GM23338 (cell line): Measurements from ENCODE around the gene UGCG. TPM values are rescaled to one million over a fixed set of nuclear protein-coding genes. Genes with fewer than 3 reads are reported as not detected.

Experiments
- ATAC-seq: fragments of 200-7000 bp; cut with Tn5 transposase; 3 replicates; pipeline ENCODE4 v1.9.1; 2020
- DNase-seq: peaks from one replicate; pipeline ENCODE4 v3.0.0-alpha.2; 2015; ENCODE audit warnings: low spot score
- H2AFZ ChIP-seq: fragments of 200-600 bp; sonication (generic); 2 replicates; pipeline ENCODE4 v1.8.0; 2016; ENCODE audit warnings: antibody characterized with exemption, mild to moderate bottlenecking, moderate library complexity
- H3F3A ChIP-seq: fragments of 200-600 bp; sonication (generic); replicated peaks from 2 replicates; pipeline ENCODE4 v1.8.0; 2017; ENCODE audit warnings: antibody characterized with exemption, mixed run types, low read depth
- H3K27ac ChIP-seq: fragments of 200-600 bp; sonication (generic); 2 replicates; pipeline ENCODE4 v1.6.1; 2016; ENCODE audit warnings: low read depth
- H3K27me3 ChIP-seq: fragments of 200-600 bp; sonication (generic); 2 replicates; pipeline ENCODE4 v1.8.0; 2016; ENCODE audit warnings: mild to moderate bottlenecking, mixed run types, moderate library complexity; ENCODE audit not compliant: insufficient read depth
- H3K36me3 ChIP-seq: fragments of 200-600 bp; sonication (generic); 2 replicates; pipeline ENCODE4 v1.8.0; 2016; ENCODE audit warnings: mild to moderate bottlenecking; ENCODE audit not compliant: insufficient read depth
- H3K4me1 ChIP-seq: fragments of 200-600 bp; sonication (generic); 2 replicates; pipeline ENCODE4 v1.8.0; 2016; ENCODE audit warnings: mild to moderate bottlenecking, moderate library complexity; ENCODE audit not compliant: insufficient read depth
- H3K4me2 ChIP-seq: fragments of 200-600 bp; sonication (generic); 2 replicates; pipeline ENCODE4 v1.7.1; 2017; ENCODE audit warnings: mixed run types
- H3K4me3 ChIP-seq: fragments of 200-600 bp; sonication (generic); 2 replicates; pipeline ENCODE4 v1.6.1; 2016; ENCODE audit warnings: mixed run types
- H3K79me2 ChIP-seq: fragments of 200-600 bp; sonication (generic); replicated peaks from 2 replicates; pipeline ENCODE4 v1.8.0; 2017; ENCODE audit warnings: mild to moderate bottlenecking; ENCODE audit not compliant: insufficient read depth
- H3K9me2 ChIP-seq: fragments of 200-600 bp; sonication (generic); 2 replicates; pipeline ENCODE4 v1.8.0; 2017; ENCODE audit not compliant: insufficient read depth
- H4K20me1 ChIP-seq: fragments of 200-600 bp; sonication (generic); replicated peaks from 2 replicates; pipeline ENCODE4 v1.8.0; 2017; ENCODE audit warnings: mild to moderate bottlenecking; ENCODE audit not compliant: insufficient read depth
- H3K27ac Mint-ChIP-seq: 2 replicates; pipeline ENCODE4 v1.8.0; 2020; ENCODE audit warnings: inconsistent platforms, mild to moderate bottlenecking, moderate library complexity, mixed read lengths
- H3K27me3 Mint-ChIP-seq: 3 replicates; pipeline ENCODE4 v1.8.0; 2022; ENCODE audit warnings: low read depth, mild to moderate bottlenecking, moderate library complexity, mixed read lengths, inconsistent platforms; ENCODE audit not compliant: insufficient read depth, poor library complexity
- H3K36me3 Mint-ChIP-seq: 3 replicates; pipeline ENCODE4 v1.8.0; 2021; ENCODE audit warnings: low read depth, mild to moderate bottlenecking, inconsistent platforms, moderate library complexity, mixed read lengths
- H3K4me1 Mint-ChIP-seq: 3 replicates; pipeline ENCODE4 v1.8.0; 2020; ENCODE audit warnings: mild to moderate bottlenecking, inconsistent platforms, mixed read lengths
- H3K4me3 Mint-ChIP-seq: 3 replicates; pipeline ENCODE4 v1.8.0; 2021; ENCODE audit warnings: moderate library complexity, mild to moderate bottlenecking, inconsistent platforms, mixed read lengths
- H3K9me3 Mint-ChIP-seq: 3 replicates; pipeline ENCODE4 v1.8.0; 2020; ENCODE audit warnings: moderate library complexity, mild to moderate bottlenecking, inconsistent platforms, mixed read lengths
- CTCF ChIP-seq, 2 experiments: fragments of 200-600 bp in 1 of 2; sonication (generic) in 1 of 2; conservative IDR thresholded peaks; 2 replicates each; pipeline versions ENCODE4 v1.5.1 to v1.6.1; 2016 to 2017; ENCODE audit warnings: antibody characterized with exemption in 2 of 2, low read depth in 2 of 2, mild to moderate bottlenecking in 2 of 2, moderate library complexity in 1 of 2
- EZH2 ChIP-seq: fragments of 200-600 bp; sonication (generic); IDR thresholded peaks from one replicate; pipeline ENCODE4 v1.8.0; 2017; ENCODE audit warnings: antibody characterized with exemption, mild to moderate bottlenecking, low read depth; ENCODE audit not compliant: unreplicated experiment
- EZH2phosphoT487 ChIP-seq: fragments of 200-600 bp; sonication (generic); IDR thresholded peaks from one replicate; pipeline ENCODE4 v1.8.1; 2018; ENCODE audit warnings: antibody characterized with exemption; ENCODE audit not compliant: unreplicated experiment
- JUNB ChIP-seq: IDR thresholded peaks from one replicate; pipeline ENCODE4 v1.6.1; 2016; ENCODE audit warnings: antibody characterized with exemption; ENCODE audit not compliant: unreplicated experiment
- NANOG ChIP-seq: IDR thresholded peaks from 2 replicates; pipeline ENCODE4 v1.6.1; 2016; ENCODE audit warnings: antibody characterized with exemption, borderline replicate concordance
- POLR2AphosphoS5 ChIP-seq: IDR thresholded peaks from 2 replicates; pipeline ENCODE4 v1.6.1; 2016; ENCODE audit warnings: antibody characterized with exemption, low read depth
- REST ChIP-seq: IDR thresholded peaks from one replicate; pipeline ENCODE4 v1.6.1; 2018; ENCODE audit warnings: antibody characterized with exemption; ENCODE audit not compliant: unreplicated experiment
- STAT1 ChIP-seq: IDR thresholded peaks from one replicate; pipeline ENCODE4 v1.6.1; 2016; ENCODE audit warnings: antibody characterized with exemption; ENCODE audit not compliant: unreplicated experiment
- ZNF114 ChIP-seq: fragments of 250-450 bp; sonication (Bioruptor Pico); IDR thresholded peaks from 2 replicates; pipeline ENCODE4 v1.5.0; 2020; ENCODE audit warnings: mild to moderate bottlenecking, moderate library complexity
- ZNF331 ChIP-seq: fragments of 250-450 bp; sonication (Bioruptor Pico); IDR thresholded peaks from 2 replicates; pipeline ENCODE4 v1.5.0; 2020; ENCODE audit warnings: low read depth, mild to moderate bottlenecking, moderate library complexity
- ZNF462 ChIP-seq: fragments of 250-450 bp; sonication (Bioruptor Pico); IDR thresholded peaks from 2 replicates; pipeline ENCODE4 v1.5.0; 2020; ENCODE audit warnings: mild to moderate bottlenecking, moderate library complexity
- polyA plus RNA-seq: library from polyadenylated mRNA; unstranded; fragments of >200 nt; fragmentation: Nextera tagmentation; extraction: Ambion mirVana; gene quantifications from 2 replicates; pipeline ENCODE4 v1.2.1, GENCODE V29; 2016
- total RNA-seq: library from RNA; depleted of rRNA; stranded (reverse); fragments of >200 nt; shearing (Covaris generic); gene quantifications from 2 replicates; pipeline ENCODE4 v1.2.3, GENCODE V29; 2014

UGCG gene
- total and polyA plus RNA-seq, 2 experiments from 2014 or later, result 30.4 to 44.9 TPM

- no peak for TF ChIP-seq ZNF462 (CRISPR knock-in tag)
Observed at GRCh38 chr9:111917980-111918379, 21.4 kb downstream of the UGCG start (continued).

GRCh38 chr9:111919875-111920274 is 23.3 kb downstream of the UGCG start:
- ATAC-seq (no peak), DNase-seq (no peak)
- Histone ChIP-seq H3F3A (no peaks in the 10 kb centered on the region), H4K20me1 (peaks cover 17% of the 10 kb centered on the region), H3K79me2 (peaks cover 74% of the 10 kb centered on the region), H3K4me3 (no peak overlapping the region), H3K9me2 (no peaks in the 10 kb centered on the region), H3K27me3 (no peaks in the 10 kb centered on the region), H3K27ac (no peak overlapping the region), H2AFZ (no peak overlapping the region), H3K36me3 (no peaks in the 10 kb centered on the region), H3K4me1 (no peaks in the 10 kb centered on the region), H3K4me2 (no peak overlapping the region)
- no peaks in the 10 kb centered on the region for H3K4me1 Mint-ChIP-seq
- H3K27ac Mint-ChIP-seq, result no peak overlapping the region
- TF ChIP-seq JUNB (no peak), STAT1 (no peak), ZNF114 (no peak), POLR2AphosphoS5 (no peak), REST (no peak), EZH2 (no peak), CTCF (conservative IDR thresholded peaks at IDR 0.05; ENCODE audit: low read depth in 2 of 2) (no peak), NANOG (no peak), EZH2phosphoT487 (no peak), ZNF331 (CRISPR knock-in tag) (no peak)
- H3K36me3 Mint-ChIP-seq, result peaks cover 13% of the 10 kb centered on the region; the same call in 2 of the 3 replicates
- H3K27me3 Mint-ChIP-seq, result no peaks in the 10 kb centered on the region
- H3K9me3 Mint-ChIP-seq, result no peaks in the 10 kb centered on the region
- H3K4me3 Mint-ChIP-seq, result no peak overlapping the region
